GM13976 (cell line): ENCODE data around the gene SYNGAP1.

Source experiments
- DNase-seq: peaks from one replicate; pipeline ENCODE4 v3.0.0; 2012; ENCODE audit warnings: low spot score
- in situ Hi-C: fragments of 300-500 bp; cut with MboI; formaldehyde crosslinking; loops from one replicate; pipeline ENCODE4 v1.12.0; 2022; ENCODE audit warnings: low sequenced_read_pairs, mixed read lengths, inconsistent platforms; ENCODE audit not compliant: unreplicated experiment
- TF ChIP-seq, protein P1 (sequence below): IDR thresholded peaks from 2 replicates; pipeline ENCODE4 v1.5.1; 2012; ENCODE audit warnings: borderline replicate concordance, mild to moderate bottlenecking; ENCODE audit not compliant: insufficient read depth; ENCODE audit errors: extremely low read depth, missing control alignments, control extremely low read depth

The SYNGAP1 gene

DNA sequence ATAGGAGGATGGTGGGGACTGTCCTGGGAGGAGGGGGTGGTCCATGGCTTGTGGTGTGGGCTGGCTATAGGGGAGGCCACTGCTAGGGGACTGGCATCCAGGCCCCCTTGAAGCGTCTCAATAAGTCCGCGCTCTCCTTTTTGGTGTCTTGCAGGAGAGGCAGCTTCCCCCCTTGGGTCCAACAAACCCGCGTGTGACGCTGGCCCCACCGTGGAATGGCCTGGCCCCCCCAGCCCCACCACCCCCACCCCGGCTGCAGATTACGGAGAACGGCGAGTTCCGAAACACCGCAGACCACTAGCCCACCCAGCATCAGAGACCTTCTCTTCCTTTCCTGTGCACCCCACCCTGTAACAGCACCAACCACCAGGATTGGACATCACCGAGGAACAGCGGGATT lies 31.7 kb downstream of the SYNGAP1 start:
- in situ Hi-C loops: no loop called here
- TF ChIP-seq, protein P1, sequence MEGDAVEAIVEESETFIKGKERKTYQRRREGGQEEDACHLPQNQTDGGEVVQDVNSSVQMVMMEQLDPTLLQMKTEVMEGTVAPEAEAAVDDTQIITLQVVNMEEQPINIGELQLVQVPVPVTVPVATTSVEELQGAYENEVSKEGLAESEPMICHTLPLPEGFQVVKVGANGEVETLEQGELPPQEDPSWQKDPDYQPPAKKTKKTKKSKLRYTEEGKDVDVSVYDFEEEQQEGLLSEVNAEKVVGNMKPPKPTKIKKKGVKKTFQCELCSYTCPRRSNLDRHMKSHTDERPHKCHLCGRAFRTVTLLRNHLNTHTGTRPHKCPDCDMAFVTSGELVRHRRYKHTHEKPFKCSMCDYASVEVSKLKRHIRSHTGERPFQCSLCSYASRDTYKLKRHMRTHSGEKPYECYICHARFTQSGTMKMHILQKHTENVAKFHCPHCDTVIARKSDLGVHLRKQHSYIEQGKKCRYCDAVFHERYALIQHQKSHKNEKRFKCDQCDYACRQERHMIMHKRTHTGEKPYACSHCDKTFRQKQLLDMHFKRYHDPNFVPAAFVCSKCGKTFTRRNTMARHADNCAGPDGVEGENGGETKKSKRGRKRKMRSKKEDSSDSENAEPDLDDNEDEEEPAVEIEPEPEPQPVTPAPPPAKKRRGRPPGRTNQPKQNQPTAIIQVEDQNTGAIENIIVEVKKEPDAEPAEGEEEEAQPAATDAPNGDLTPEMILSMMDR: no peak
- no peak for DNase-seq

DNA sequence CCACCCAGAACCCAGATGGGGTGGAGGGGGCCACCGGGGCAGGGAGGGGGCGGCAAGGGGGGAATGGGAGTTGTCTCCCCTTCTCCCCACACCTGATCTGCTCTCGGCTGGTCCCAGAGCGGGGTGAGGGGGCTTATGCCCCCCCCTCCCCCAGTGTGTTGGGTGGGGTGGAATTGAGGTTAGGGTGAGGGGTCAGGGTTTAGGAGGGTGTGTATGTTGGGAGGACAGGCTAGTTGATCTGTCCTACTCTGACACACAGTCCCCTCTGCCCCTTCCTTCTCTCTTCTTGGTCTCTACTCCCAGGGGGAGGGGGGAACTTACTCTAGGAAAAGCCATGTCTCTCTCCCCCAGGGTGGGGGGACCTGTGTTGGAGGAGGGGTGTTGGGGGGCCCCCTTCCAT lies 32.6 kb downstream of the SYNGAP1 start:
- DNase-seq: peak; percentile 26
- in situ Hi-C loops: no loop called here
- TF ChIP-seq, protein P1: no peak

DNA sequence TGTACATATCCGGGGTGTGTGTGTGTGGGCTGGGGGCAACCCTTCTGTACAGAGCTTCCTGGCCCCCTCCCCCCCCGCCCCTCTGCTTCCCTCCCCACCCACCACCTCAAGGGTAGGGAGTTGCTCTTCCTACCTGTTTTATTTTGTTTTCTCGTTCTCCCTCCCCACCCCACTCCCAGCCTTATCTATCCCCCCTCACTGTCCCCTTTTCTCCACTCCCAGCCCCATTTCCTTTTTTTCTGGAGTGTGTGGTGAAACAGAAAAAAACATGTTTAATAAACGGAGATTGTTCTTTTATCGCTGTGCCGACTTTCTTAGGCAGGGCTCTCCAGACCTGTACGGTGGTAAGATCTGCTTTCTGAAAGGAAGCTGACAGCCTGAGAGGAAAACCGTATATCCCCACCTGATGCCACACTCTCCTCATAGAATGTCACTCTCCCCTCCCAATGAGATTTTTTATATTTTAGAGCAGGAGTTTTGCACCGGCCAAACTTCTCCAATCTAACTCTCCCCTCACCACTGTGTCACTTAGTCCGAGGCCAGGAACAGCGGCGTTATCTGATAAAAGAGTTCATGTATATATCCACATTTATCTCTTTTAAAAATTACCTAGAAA lies 33.6 kb downstream of the SYNGAP1 start:
- DNase-seq: peak; percentile 44
- TF ChIP-seq, protein P1: no peak
- in situ Hi-C loops: no loop called here

DNA sequence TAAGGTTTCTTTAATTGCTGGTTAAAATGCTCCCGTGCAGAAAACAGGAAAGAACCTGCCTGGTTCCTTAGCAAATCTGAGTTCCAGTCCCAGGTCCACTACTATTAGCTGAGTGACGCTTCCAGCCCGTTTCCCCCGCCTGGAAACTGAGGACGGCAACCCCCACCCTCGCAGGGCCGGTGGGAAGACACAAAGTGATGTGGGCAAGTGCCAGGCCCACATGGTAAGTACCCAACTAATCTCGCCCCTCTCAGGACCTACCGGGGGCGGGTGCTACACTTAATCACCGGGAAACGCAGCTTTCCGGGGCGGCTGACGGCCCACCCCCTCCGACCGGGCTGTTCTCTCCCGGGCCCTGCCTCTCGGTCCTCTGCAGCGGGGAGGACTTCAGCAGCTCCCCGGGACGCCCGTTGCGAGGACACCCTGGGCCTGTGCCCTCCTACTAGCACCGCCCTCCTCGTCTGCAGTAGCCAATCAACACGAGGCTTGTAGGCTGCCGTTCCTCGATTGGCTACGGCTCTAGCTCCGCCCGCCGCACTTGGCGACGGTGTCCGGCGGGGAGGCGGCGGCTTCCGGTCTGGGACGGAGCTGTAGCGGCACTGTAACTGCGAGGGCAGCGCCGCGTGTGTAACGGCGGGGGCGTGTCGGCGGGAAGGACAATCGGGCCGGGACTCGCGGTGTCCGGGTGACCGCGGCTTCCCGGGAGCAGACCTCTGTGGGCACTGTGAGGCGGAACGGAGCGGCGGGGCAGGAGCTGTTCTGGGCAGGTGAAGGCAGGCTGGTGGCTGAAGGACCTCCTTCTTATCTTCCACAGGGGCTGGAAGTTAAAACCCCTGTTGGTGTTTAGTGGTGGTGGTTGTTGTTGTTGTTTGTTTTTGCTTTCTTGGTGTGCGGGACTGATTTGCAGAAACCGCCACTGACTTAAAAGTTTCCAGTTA lies 34.4 kb downstream of the SYNGAP1 start, which contains the start of gene ZBTB9:
ZBTB9 (plus strand) TSS at position 568 of the 938 bp plus-strand sequence. CDS start 525 bp downstream, outside the sequence.
- DNase-seq: peak; percentile 99
- TF ChIP-seq, protein P1: no peak
- in situ Hi-C loops: no loop called here

DNA sequence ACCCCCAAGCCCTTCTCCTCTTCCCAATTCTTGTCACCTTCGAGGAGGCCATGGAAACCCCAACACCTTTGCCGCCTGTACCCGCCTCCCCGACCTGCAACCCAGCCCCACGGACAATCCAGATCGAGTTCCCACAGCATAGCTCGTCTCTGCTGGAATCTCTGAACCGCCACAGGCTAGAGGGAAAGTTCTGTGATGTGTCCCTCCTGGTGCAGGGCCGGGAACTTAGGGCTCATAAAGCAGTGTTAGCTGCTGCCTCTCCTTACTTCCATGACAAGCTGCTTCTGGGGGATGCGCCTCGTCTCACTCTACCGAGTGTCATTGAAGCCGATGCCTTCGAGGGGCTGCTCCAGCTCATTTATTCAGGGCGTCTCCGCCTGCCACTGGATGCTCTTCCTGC lies 35.2 kb downstream of the SYNGAP1 start:
- TF ChIP-seq, protein P1: no peak
- DNase-seq: no peak
- in situ Hi-C loops: no loop called here

DNA sequence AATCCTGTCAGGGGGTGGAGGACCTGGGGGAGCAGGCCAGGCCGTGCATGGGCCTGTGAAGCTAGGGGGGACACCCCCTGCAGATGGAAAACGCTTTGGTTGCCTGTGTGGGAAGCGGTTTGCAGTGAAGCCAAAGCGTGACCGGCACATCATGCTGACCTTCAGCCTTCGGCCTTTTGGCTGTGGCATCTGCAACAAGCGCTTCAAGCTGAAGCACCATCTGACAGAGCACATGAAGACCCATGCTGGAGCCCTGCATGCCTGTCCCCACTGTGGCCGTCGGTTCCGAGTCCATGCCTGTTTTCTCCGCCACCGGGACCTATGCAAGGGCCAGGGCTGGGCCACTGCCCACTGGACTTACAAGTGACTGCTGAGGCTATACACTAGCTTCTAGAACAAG lies 36.3 kb downstream of the SYNGAP1 start:
- in situ Hi-C loops: no loop called here
- no peak for DNase-seq
- TF ChIP-seq, protein P1: no peak
